SH-SY5Y (cell line): ENCODE measurements around the gene UBASH3A.

Experiments used
- GATA2 ChIP-seq: IDR thresholded peaks from 2 replicates; pipeline ENCODE4 v1.6.1; 2011; ENCODE audit warnings: mild to moderate bottlenecking, low read depth, low read length
- GATA3 ChIP-seq: IDR thresholded peaks from 2 replicates; pipeline ENCODE4 v1.6.1; 2011; ENCODE audit warnings: low read depth, mild to moderate bottlenecking, low read length, moderate library complexity

DNA sequence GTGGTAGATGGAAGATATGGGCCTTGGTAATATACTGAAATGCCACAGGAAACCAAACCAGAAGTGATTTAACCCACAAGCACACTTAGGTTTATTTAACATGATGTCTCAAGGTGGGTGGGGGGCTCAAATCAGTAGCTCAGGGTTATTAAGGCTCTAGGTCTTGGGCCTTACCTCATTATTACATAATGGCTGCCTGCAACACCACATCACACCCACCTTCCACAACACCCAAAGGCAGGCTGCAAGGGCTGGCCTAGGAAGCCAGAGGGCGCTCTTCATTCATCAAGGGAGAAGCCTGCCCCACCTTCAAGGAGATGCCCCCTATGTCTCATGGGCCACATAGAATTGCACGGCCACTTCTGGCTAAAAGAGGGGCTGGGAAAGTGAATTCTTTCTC lies 43.4 kb upstream of the UBASH3A start:
- TF ChIP-seq GATA3 (no peak), GATA2 (no peak)
